Measurements from ENCODE around the gene BANF2. TPM values are rescaled to one million over a fixed set of nuclear protein-coding genes. Genes with fewer than 3 reads are reported as not detected.

Gene BANF2
- total and polyA plus RNA-seq, 10 of the 15 experiments (the other 5 are each of a cell fraction or from before 2014, with no cell fraction given) = not detected

- 42% methylated on average over 3 of the region's 3 CpGs for WGBS (ENCODE audit: insufficient coverage, insufficient replicate concordance, low lambda C conversion rate, missing lambda C conversion rate)
- CTCF ChIA-PET = interaction anchor here (1.6 kb wide), 1 partner anchor 12 kb away, joined by 5 read pairs; the partner anchor contains the start of gene RRBP1
These were observed 5.0 kb upstream of the BANF2 start for GRCh38 chr20:17694767-17695166.

GRCh38 chr20:17696287-17696686 lies 3.5 kb upstream of the BANF2 start:
- WGBS (ENCODE audit: insufficient coverage, insufficient replicate concordance, low lambda C conversion rate, missing lambda C conversion rate) = 26% methylated on average over 1 of the region's 1 CpG
- RAD21 ChIA-PET (ENCODE audit: unreplicated experiment) = no interaction called here
- BruUV-seq (replicated peaks) = no TSS peak
- in situ Hi-C loops (cut with MboI) (no loop called here), intact Hi-C loops (cut with micrococcal nuclease; ENCODE audit: unreplicated experiment) (no loop called here)
- Histone ChIP-seq H3K9me3 (replicated peaks; ENCODE audit: control insufficient read depth, insufficient read depth, low read length) (no peaks in the 10 kb centered on the region; the same call in 2 of the 3 replicates), H3K36me3 (ENCODE audit: control insufficient read depth in 2 of 2, insufficient read depth in 2 of 2, low read length in 1 of 2) (no peaks in the 10 kb centered on the region), H3K27me3 (replicated peaks in 1 of 2; ENCODE audit: control insufficient read depth in 2 of 2, insufficient read depth in 2 of 2, low read length in 1 of 2) (peaks cover 0 to 3% of the 10 kb centered on the region in 2 experiments; a peak in 1 of 4 replicates), H2AFZ (ENCODE audit: control insufficient read depth, low read depth, low read length) (no peak overlapping the region), H4K20me1 (ENCODE audit: control insufficient read depth, insufficient read depth) (no peaks in the 10 kb centered on the region), H3K79me2 (ENCODE audit: control insufficient read depth, insufficient read depth, low read length) (no peaks in the 10 kb centered on the region), H3K4me1 (ENCODE audit: control insufficient read depth, insufficient read depth, low read length) (no peaks in the 10 kb centered on the region), H3K9ac (ENCODE audit: control insufficient read depth, insufficient read depth, low read length) (no peak overlapping the region), H3K4me3 (no peak overlapping the region), H3K4me2 (ENCODE audit: control insufficient read depth, insufficient read depth) (no peak overlapping the region), H3K27ac (ENCODE audit: control insufficient read depth, insufficient read depth) (no peak overlapping the region)
- no peak for TF ChIP-seq YBX1 (IDR thresholded peaks at IDR 0.05)
- no peak for TF ChIP-seq PAX8 (IDR thresholded peaks at IDR 0.05)
- no peak for TF ChIP-seq JUND (IDR thresholded peaks at IDR 0.05; ENCODE audit: low read depth, low read length)
- no peak for TF ChIP-seq TCF7 (IDR thresholded peaks at IDR 0.05; ENCODE audit: borderline replicate concordance)
- TF ChIP-seq, protein P1, sequence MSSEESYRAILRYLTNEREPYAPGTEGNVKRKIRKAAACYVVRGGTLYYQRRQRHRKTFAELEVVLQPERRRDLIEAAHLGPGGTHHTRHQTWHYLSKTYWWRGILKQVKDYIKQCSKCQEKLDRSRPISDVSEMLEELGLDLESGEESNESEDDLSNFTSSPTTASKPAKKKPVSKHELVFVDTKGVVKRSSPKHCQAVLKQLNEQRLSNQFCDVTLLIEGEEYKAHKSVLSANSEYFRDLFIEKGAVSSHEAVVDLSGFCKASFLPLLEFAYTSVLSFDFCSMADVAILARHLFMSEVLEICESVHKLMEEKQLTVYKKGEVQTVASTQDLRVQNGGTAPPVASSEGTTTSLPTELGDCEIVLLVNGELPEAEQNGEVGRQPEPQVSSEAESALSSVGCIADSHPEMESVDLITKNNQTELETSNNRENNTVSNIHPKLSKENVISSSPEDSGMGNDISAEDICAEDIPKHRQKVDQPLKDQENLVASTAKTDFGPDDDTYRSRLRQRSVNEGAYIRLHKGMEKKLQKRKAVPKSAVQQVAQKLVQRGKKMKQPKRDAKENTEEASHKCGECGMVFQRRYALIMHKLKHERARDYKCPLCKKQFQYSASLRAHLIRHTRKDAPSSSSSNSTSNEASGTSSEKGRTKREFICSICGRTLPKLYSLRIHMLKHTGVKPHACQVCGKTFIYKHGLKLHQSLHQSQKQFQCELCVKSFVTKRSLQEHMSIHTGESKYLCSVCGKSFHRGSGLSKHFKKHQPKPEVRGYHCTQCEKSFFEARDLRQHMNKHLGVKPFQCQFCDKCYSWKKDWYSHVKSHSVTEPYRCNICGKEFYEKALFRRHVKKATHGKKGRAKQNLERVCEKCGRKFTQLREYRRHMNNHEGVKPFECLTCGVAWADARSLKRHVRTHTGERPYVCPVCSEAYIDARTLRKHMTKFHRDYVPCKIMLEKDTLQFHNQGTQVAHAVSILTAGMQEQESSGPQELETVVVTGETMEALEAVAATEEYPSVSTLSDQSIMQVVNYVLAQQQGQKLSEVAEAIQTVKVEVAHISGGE (CRISPR knock-in tag; IDR thresholded peaks at IDR 0.05) = no peak
- TF ChIP-seq MTA2 (IDR thresholded peaks at IDR 0.05; ENCODE audit: low read depth) = no peak
- no peak for TF ChIP-seq GATAD2B (conservative IDR thresholded peaks at IDR 0.05; ENCODE audit: low read depth)
- TF ChIP-seq IKZF2 (IDR thresholded peaks at IDR 0.05) = no peak
- TF ChIP-seq NFYA (IDR thresholded peaks at IDR 0.05; ENCODE audit: borderline replicate concordance, low read depth, low read length) = no peak
- no peak for TF ChIP-seq HCFC1 (IDR thresholded peaks at IDR 0.05; ENCODE audit: low read length)
- no peak for FAIRE-seq
- no peak for DNase-seq (ENCODE audit: low read depth, low spot score)
- no peak for ATAC-seq
- CTCF ChIA-PET = no interaction called here
- SMC1A ChIA-PET (ENCODE audit: uncharacterized antibody, unreplicated experiment) = no interaction called here
- POLR2A ChIA-PET = no interaction called here

More at GRCh38 chr20:17694767-17695166, 5.0 kb upstream of the BANF2 start:
- POLR2A ChIA-PET = no interaction called here
- Histone ChIP-seq H3K4me3 (no peak overlapping the region), H3K36me3 (ENCODE audit: control insufficient read depth in 2 of 2, insufficient read depth in 2 of 2, low read length in 1 of 2) (no peaks in the 10 kb centered on the region), H3K27ac (ENCODE audit: control insufficient read depth, insufficient read depth) (no peak overlapping the region), H3K9me3 (replicated peaks; ENCODE audit: control insufficient read depth, insufficient read depth, low read length) (no peaks in the 10 kb centered on the region; the same call in 1 of the 3 replicates), H3K27me3 (replicated peaks in 1 of 2; ENCODE audit: control insufficient read depth in 2 of 2, insufficient read depth in 2 of 2, low read length in 1 of 2) (peaks cover 0 to 3% of the 10 kb centered on the region in 2 experiments; a peak in 1 of 4 replicates), H3K9ac (ENCODE audit: control insufficient read depth, insufficient read depth, low read length) (no peak overlapping the region), H3K4me1 (ENCODE audit: control insufficient read depth, insufficient read depth, low read length) (no peaks in the 10 kb centered on the region), H3K79me2 (ENCODE audit: control insufficient read depth, insufficient read depth, low read length) (no peaks in the 10 kb centered on the region), H3K4me2 (ENCODE audit: control insufficient read depth, insufficient read depth) (no peak overlapping the region), H2AFZ (ENCODE audit: control insufficient read depth, low read depth, low read length) (no peak overlapping the region), H4K20me1 (ENCODE audit: control insufficient read depth, insufficient read depth) (no peaks in the 10 kb centered on the region)
- intact Hi-C loops (cut with micrococcal nuclease; ENCODE audit: unreplicated experiment) (no loop called here), in situ Hi-C loops (cut with MboI) (no loop called here)
- no TSS peak for BruUV-seq (replicated peaks)
- no peak for TF ChIP-seq PAX8 (IDR thresholded peaks at IDR 0.05)
- RAD21 ChIA-PET (ENCODE audit: unreplicated experiment) = no interaction called here
- SMC1A ChIA-PET (ENCODE audit: uncharacterized antibody, unreplicated experiment) = interaction anchor here (0.6 kb wide), 1 partner anchor 165 kb away, joined by 3 read pairs; no protein-coding TSS in a partner anchor
- FAIRE-seq (no peak), DNase-seq (ENCODE audit: low read depth, low spot score) (no peak), ATAC-seq (no peak)
